ENCODE data around the gene DUSP12.

DUSP12 gene

GRCh38 chr1:161731241-161731640 is 18.3 kb upstream of the DUSP12 start:
- Histone ChIP-seq H3K36me3 (ENCODE audit: control insufficient read depth, insufficient read depth, low read length) (no peaks in the 10 kb centered on the region), H3K4me3 (ENCODE audit: low read length) (no peak overlapping the region), H3K9me3 (ENCODE audit: control insufficient read depth, low read length) (no peaks in the 10 kb centered on the region), H3K27me3 (ENCODE audit: control insufficient read depth, insufficient read depth, low read length) (peaks cover 11% of the 10 kb centered on the region), H3K9ac (ENCODE audit: low read length) (no peak overlapping the region), H3K4me1 (ENCODE audit: control insufficient read depth, insufficient read depth, low read length) (peaks cover 7% of the 10 kb centered on the region)

GRCh38 chr1:161731981-161732718 is 17.4 kb upstream of the DUSP12 start:
- no peak overlapping the region for H3K4me3 ChIP-seq (ENCODE audit: low read length)
- H3K9ac ChIP-seq (ENCODE audit: low read length), result no peak overlapping the region
- H3K27me3 ChIP-seq (ENCODE audit: control insufficient read depth, insufficient read depth, low read length), result peaks cover 5% of the 10 kb centered on the region
- H3K4me1 ChIP-seq (ENCODE audit: control insufficient read depth, insufficient read depth, low read length), result peaks cover 7% of the 10 kb centered on the region
- no peaks in the 10 kb centered on the region for H3K36me3 ChIP-seq (ENCODE audit: control insufficient read depth, insufficient read depth, low read length)
- H3K9me3 ChIP-seq (ENCODE audit: control insufficient read depth, low read length), result no peaks in the 10 kb centered on the region

- Histone ChIP-seq H3K36me3 (ENCODE audit: control insufficient read depth, insufficient read depth, low read length) (no peaks in the 10 kb centered on the region), H3K4me3 (ENCODE audit: low read length) (no peak overlapping the region), H3K4me1 (ENCODE audit: control insufficient read depth, insufficient read depth, low read length) (peaks cover 7% of the 10 kb centered on the region), H3K9me3 (ENCODE audit: control insufficient read depth, low read length) (no peaks in the 10 kb centered on the region), H3K9ac (ENCODE audit: low read length) (no peak overlapping the region), H3K27me3 (ENCODE audit: control insufficient read depth, insufficient read depth, low read length) (no peaks in the 10 kb centered on the region)
Observed at GRCh38 chr1:161733526-161733925, 16.1 kb upstream of the DUSP12 start.

- Histone ChIP-seq H3K9me3 (ENCODE audit: control insufficient read depth, low read length) (no peaks in the 10 kb centered on the region), H3K4me1 (ENCODE audit: control insufficient read depth, insufficient read depth, low read length) (peaks cover 7% of the 10 kb centered on the region), H3K4me3 (ENCODE audit: low read length) (no peak overlapping the region), H3K36me3 (ENCODE audit: control insufficient read depth, insufficient read depth, low read length) (no peaks in the 10 kb centered on the region), H3K9ac (ENCODE audit: low read length) (no peak overlapping the region), H3K27me3 (ENCODE audit: control insufficient read depth, insufficient read depth, low read length) (no peaks in the 10 kb centered on the region)
Observed at GRCh38 chr1:161735837-161736236, 13.7 kb upstream of the DUSP12 start.

GRCh38 chr1:161736335-161736969 is 13.1 kb upstream of the DUSP12 start:
- H3K9me3 ChIP-seq (ENCODE audit: control insufficient read depth, low read length), result no peaks in the 10 kb centered on the region
- H3K4me3 ChIP-seq (ENCODE audit: low read length), result no peak overlapping the region
- H3K27me3 ChIP-seq (ENCODE audit: control insufficient read depth, insufficient read depth, low read length), result no peaks in the 10 kb centered on the region
- H3K4me1 ChIP-seq (ENCODE audit: control insufficient read depth, insufficient read depth, low read length), result peaks cover 7% of the 10 kb centered on the region
- H3K36me3 ChIP-seq (ENCODE audit: control insufficient read depth, insufficient read depth, low read length), result no peaks in the 10 kb centered on the region
- no peak overlapping the region for H3K9ac ChIP-seq (ENCODE audit: low read length)

GRCh38 chr1:161737625-161738024 is 12.0 kb upstream of the DUSP12 start:
- Histone ChIP-seq H3K9me3 (ENCODE audit: control insufficient read depth, low read length) (no peaks in the 10 kb centered on the region), H3K4me1 (ENCODE audit: control insufficient read depth, insufficient read depth, low read length) (peaks cover 7% of the 10 kb centered on the region), H3K27me3 (ENCODE audit: control insufficient read depth, insufficient read depth, low read length) (no peaks in the 10 kb centered on the region), H3K36me3 (ENCODE audit: control insufficient read depth, insufficient read depth, low read length) (no peaks in the 10 kb centered on the region), H3K9ac (ENCODE audit: low read length) (no peak overlapping the region), H3K4me3 (ENCODE audit: low read length) (no peak overlapping the region)

- Histone ChIP-seq H3K9ac (ENCODE audit: low read length) (no peak overlapping the region), H3K27me3 (ENCODE audit: control insufficient read depth, insufficient read depth, low read length) (no peaks in the 10 kb centered on the region)
Observed at GRCh38 chr1:161738627-161739287, 10.8 kb upstream of the DUSP12 start.

GRCh38 chr1:161739865-161740566 is 9.6 kb upstream of the DUSP12 start:
- no peak overlapping the region for H3K4me3 ChIP-seq (ENCODE audit: low read length)
- H3K4me1 ChIP-seq (ENCODE audit: control insufficient read depth, insufficient read depth, low read length), result peaks cover 7% of the 10 kb centered on the region
- no peaks in the 10 kb centered on the region for H3K27me3 ChIP-seq (ENCODE audit: control insufficient read depth, insufficient read depth, low read length)
- H3K36me3 ChIP-seq (ENCODE audit: control insufficient read depth, insufficient read depth, low read length), result no peaks in the 10 kb centered on the region
- H3K9me3 ChIP-seq (ENCODE audit: control insufficient read depth, low read length), result no peaks in the 10 kb centered on the region
- no peak overlapping the region for H3K9ac ChIP-seq (ENCODE audit: low read length)

More at GRCh38 chr1:161738627-161739287, 10.8 kb upstream of the DUSP12 start:
- Histone ChIP-seq H3K4me1 (ENCODE audit: control insufficient read depth, insufficient read depth, low read length) (peaks cover 7% of the 10 kb centered on the region), H3K9me3 (ENCODE audit: control insufficient read depth, low read length) (no peaks in the 10 kb centered on the region), H3K36me3 (ENCODE audit: control insufficient read depth, insufficient read depth, low read length) (no peaks in the 10 kb centered on the region), H3K4me3 (ENCODE audit: low read length) (no peak overlapping the region)

GRCh38 chr1:161740921-161741320 is 8.7 kb upstream of the DUSP12 start:
- Histone ChIP-seq H3K9ac (ENCODE audit: low read length) (no peak overlapping the region), H3K4me3 (ENCODE audit: low read length) (no peak overlapping the region), H3K27me3 (ENCODE audit: control insufficient read depth, insufficient read depth, low read length) (no peaks in the 10 kb centered on the region), H3K4me1 (ENCODE audit: control insufficient read depth, insufficient read depth, low read length) (peaks cover 4% of the 10 kb centered on the region), H3K36me3 (ENCODE audit: control insufficient read depth, insufficient read depth, low read length) (no peaks in the 10 kb centered on the region), H3K9me3 (ENCODE audit: control insufficient read depth, low read length) (no peaks in the 10 kb centered on the region)

GRCh38 chr1:161743231-161743630 is 6.4 kb upstream of the DUSP12 start:
- H3K36me3 ChIP-seq (ENCODE audit: control insufficient read depth, insufficient read depth, low read length), result no peaks in the 10 kb centered on the region
- no peaks in the 10 kb centered on the region for H3K4me1 ChIP-seq (ENCODE audit: control insufficient read depth, insufficient read depth, low read length)

GRCh38 chr1:161747801-161748200 is 1.8 kb upstream of the DUSP12 start:
- Histone ChIP-seq H3K4me3 (ENCODE audit: low read length) (no peak overlapping the region), H3K27me3 (ENCODE audit: control insufficient read depth, insufficient read depth, low read length) (no peaks in the 10 kb centered on the region), H3K36me3 (ENCODE audit: control insufficient read depth, insufficient read depth, low read length) (no peaks in the 10 kb centered on the region), H3K9ac (ENCODE audit: low read length) (no peak overlapping the region), H3K9me3 (ENCODE audit: control insufficient read depth, low read length) (no peaks in the 10 kb centered on the region), H3K4me1 (ENCODE audit: control insufficient read depth, insufficient read depth, low read length) (peaks cover 8% of the 10 kb centered on the region)

More at GRCh38 chr1:161743231-161743630, 6.4 kb upstream of the DUSP12 start:
- no peak overlapping the region for H3K4me3 ChIP-seq (ENCODE audit: low read length)
- no peaks in the 10 kb centered on the region for H3K9me3 ChIP-seq (ENCODE audit: control insufficient read depth, low read length)
- no peaks in the 10 kb centered on the region for H3K27me3 ChIP-seq (ENCODE audit: control insufficient read depth, insufficient read depth, low read length)
- no peak overlapping the region for H3K9ac ChIP-seq (ENCODE audit: low read length)
